HL-60 (cell line): Measurements from ENCODE around the gene NKD2.

ENCODE experiments used
- POLR2AphosphoS5 ChIP-seq: IDR thresholded peaks from 2 replicates; pipeline ENCODE4 v1.6.1; 2012; ENCODE audit warnings: low read depth
- TF ChIP-seq, protein P1 (sequence below): IDR thresholded peaks from one replicate; pipeline ENCODE4 v1.5.1; 2011; ENCODE audit warnings: low read length, control low read depth, inconsistent platforms; ENCODE audit not compliant: insufficient read depth

DNA sequence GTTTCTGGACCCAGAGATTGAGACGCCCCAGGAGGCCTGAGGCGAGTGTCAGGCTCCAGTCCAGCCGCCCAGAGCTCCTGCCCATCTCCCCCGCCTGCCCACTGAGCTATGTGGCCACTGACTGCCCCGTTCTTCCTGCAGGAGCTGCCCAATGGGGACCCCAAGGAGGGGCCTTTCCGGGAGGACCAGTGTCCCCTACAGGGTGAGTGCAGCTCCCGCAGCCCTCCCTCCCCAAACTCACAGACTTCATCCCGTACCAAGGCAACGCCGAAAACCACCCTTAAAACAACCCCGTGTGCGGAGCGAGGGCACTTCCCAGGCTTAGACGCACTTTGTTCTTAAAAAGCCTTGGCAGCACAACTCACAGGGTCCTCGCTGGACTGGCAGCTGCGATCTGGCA is 23.4 kb downstream of the NKD2 start:
- TF ChIP-seq, protein P1, sequence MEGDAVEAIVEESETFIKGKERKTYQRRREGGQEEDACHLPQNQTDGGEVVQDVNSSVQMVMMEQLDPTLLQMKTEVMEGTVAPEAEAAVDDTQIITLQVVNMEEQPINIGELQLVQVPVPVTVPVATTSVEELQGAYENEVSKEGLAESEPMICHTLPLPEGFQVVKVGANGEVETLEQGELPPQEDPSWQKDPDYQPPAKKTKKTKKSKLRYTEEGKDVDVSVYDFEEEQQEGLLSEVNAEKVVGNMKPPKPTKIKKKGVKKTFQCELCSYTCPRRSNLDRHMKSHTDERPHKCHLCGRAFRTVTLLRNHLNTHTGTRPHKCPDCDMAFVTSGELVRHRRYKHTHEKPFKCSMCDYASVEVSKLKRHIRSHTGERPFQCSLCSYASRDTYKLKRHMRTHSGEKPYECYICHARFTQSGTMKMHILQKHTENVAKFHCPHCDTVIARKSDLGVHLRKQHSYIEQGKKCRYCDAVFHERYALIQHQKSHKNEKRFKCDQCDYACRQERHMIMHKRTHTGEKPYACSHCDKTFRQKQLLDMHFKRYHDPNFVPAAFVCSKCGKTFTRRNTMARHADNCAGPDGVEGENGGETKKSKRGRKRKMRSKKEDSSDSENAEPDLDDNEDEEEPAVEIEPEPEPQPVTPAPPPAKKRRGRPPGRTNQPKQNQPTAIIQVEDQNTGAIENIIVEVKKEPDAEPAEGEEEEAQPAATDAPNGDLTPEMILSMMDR: no peak
- no peak for TF ChIP-seq POLR2AphosphoS5
